NCI-H1092 treated with DMSO at 0.1 percent for 48 hours (cell line): ENCODE results near the gene ECHS1.
"Not testable (repeated sequence)": the region's sequence is repeated elsewhere in the genome, so short reads cannot be mapped to it uniquely, and the experiment has no call there.

Experiments used
- DNase-seq: peaks from one replicate; lab custom pipeline; 2025; lab: John Stamatoyannopoulos, UW

Gene ECHS1

DNA sequence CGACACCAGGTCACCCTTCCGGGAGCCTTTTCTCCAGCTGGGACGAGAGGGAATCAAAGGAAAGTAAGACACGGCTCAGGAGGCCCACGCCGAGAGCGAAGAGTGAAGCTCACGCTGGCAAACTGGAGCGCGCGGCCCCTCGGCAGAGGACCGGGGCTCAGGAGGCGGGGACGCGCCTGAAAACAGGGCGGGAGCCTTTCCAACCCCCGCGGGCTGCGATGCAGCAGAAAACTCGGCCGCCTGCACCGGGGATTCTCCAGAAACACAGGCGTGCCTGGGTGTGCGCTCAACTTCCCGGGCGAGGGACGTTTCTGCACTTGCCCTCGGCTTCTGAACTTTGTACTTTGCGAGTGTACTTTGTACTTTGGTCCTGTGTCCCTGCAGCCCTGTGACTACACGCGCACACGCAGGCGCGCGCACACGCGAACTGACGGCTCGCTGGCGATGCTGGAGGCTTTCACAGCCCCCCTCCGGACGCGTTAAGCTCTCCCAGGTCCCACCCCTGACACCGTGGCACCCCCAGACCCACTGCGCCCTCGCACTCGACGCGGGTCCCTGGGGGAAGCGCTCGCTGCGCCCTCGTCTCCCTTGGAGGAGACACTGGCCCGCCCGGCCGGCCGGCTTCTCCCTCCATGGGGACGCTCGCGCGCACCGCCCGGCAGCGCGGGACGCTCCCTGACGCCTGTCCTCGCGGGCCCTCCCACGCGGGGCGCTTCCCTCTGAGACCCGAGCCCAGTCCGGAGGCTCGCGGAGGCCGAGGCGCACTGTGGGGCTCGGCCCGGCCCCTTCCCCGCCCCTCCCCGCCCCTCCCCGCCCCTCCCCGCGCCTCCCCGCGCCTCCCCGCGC lies 5.3 kb upstream of the ECHS1 start:
- DNase-seq = peak; percentile 14

DNA sequence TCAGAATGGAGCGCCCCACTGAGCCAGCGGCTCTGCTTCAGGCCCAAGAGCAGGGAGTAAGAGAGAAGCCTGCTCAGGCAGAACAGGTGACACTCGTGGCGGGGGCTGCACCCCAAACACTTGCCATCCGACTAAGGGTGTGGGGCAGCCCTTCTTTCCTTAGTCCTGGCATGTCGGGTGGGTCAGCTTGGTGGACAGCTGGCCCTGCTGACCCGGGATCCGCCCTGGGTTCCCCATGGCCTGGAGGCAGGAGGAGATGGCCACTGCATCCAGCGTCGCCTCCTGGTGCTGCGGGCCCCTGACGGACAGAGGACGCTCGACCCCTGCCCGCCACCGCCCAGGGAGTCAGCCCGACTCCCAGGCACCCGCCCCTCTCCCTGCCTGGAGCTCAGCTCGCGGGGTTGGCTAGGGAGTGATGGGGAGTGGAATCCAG lies 4.7 kb upstream of the ECHS1 start:
- no peak for DNase-seq

DNA sequence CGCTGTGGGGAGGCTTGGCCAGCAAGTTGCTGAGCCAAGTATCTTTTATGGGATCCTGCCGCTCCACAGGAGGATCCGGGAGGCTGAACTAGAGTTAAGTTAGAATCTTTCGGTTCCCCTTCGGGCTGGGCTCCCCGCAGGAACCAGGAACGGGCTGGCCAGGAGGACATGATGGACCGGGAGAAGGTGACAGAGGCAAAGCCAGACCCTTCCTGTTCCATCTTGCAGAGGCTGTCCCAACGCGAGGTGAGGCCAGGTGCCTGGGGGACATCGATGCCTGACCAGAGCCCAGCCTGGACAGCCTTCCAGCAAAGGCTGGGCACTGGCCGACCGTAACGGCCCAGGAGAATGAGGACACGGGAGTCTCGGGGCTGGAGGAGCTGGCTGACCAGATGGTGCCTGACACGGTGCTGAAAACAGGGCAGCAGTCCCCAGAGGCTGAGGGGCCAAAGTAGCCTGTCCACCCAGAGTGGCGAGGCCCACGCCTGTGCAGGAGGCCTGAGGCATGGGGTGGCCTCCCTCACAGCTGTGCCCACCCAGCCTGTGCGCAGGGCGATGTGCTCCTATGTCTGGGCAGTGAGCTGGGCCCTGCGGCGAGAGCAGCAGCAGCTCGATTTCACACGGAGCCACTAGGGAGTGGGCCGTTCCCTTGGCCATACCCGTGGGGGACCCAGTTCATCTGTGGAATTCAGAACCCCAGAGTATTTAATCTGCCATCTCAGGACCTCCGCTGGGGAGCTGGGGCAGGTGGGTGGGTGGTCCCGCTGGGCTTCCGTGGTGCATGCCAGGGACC lies 4.1 kb upstream of the ECHS1 start:
- no peak for DNase-seq

DNA sequence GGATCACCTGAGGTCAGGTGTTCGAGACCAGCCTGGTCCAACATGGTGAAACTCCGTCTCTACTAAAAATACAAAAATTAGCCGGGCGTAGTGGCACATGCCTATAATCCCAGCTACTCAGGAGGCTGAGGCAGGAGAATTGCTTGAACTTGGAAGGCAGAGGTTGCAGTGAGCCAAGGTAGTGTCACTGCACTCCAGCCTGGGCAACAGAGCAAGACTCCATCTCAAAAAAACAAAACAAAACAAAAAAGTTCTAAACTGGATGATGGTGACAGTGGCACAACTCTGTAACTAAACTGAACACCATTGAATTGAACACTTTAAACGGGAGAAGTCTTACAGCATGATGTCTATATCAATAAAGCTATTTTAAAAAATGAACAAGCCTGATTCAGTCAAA lies 3.0 kb upstream of the ECHS1 start:
- not testable (repeated sequence) for DNase-seq

DNA sequence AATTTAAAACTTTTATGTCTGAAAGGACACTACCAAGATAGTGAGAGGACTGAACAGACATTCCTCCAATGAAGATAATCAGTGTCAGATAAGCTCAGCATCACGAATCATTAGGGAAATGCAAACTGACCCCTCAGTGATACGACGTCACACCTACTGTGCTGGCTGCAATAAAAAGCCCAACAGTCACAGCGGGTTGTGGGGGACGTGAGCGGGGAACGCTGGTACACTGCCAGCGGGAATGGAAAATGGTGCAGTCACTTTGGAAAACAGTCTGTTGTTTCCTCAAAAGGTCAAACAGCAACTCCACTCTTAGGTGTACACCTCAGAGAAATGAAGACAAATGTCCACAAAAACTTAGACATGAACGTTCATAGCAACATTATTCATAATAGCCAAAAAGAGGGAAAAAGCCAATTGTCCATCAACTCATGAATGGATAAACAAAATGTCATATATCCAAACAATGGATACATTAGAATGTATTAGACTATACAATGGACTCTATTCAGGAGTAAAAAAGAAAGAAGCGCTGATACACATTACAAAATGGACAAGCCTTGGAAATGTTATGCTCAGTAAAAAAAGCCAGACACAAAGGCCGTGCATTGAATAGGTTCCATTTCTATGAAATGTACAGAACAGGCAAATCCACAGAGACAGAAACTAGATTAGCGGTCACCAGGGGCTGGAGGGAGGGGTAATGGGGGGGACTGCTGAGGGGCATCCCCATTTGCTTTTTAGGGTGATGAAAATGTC lies 2.4 kb upstream of the ECHS1 start:
- DNase-seq = no peak

DNA sequence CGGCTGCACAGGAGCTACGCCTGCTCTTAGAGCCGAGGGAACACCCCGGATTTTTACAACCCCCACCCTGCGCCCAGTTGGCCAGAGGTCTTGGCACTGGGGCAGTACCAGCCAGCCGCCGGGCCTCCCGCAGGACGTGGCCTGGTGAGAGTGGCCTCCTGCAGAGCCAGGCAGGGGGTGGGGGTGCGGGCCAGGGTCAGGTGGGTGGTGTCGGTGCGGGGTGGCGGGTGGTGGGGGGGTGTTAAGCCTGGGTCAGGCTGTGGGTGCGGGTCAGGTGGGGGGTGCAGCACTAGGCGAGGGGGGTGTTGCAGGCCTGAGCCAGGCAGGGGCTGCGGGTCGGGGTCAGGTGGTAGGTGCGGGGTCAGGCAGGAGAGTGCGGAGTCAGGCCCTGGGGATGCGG lies 647 bp downstream of the ECHS1 start:
- DNase-seq = no peak

DNA sequence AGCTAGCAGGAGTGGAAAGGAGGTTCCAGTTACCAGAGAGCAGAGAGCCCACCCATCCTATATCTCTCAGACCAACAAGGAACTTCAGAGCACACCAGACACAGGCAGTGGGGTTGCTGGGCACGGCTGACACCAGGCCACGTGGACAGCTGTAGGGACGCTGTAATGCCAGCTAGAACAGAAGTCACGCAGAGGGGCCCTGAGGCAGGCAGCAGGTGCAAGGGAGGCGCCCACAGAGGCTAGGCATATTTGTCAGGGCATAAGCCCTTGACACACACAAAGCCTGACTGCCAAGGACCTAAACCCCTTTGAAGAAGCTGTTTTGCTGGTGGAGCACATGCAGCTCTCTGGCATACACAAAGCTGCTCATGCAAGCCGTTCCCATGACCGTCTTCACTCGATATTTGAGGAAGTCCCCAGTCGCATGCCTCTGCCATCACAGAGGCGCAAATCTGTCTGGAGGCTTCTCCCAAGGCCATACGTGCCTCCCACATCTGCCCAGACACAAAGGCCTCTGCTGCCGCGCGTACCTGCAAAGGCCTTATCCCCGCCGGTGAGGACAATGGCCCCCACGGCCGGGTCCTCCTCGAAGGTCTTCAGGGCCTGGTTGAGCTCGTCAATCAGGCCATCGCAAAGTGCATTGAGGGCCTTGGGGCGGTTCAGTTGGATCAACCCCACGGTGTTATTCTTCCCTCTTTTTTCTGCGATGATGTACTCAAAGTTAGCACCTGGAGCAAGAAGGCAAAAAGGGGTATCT lies 2.9 kb downstream of the ECHS1 start:
- no peak for DNase-seq

DNA sequence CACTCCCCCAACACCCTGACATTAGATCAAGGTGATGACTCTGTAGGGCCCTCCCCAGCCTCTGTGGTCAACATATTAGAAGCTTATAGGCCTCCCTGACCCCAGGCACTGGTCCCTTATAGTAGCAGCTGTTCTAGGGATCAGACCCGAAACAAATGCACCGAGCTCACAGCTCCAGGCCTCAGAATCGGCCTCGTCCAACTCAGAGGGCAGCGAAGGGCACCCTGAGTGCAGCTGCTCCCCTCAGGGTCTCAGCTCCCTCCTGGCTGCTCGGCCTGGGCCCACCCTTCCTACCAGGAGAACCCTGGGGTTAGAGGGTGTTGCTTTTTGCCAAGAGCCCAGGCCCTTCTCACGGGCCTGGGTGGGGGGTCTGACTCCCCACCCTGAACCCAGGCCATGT lies 5.0 kb downstream of the ECHS1 start:
- DNase-seq = no peak

DNA sequence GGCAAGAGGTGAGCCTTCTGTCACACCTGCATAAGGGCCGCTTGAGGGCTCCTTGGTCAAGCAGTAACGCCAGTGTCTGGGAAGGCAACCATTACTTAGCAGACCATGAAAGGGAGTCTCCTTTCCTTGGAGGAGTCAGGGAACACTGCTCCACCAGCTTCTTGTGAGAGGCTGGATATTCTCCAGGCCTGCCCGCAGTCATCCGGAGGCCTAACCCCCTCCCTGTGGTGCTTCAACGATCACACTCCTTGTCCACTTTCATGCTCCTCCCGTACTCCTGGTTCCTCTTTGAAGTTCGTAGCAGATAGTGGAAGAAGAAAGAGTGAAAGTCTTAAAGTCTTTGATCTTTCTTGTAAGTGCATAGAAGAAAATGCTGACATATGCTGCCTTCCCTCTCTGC lies 5.7 kb downstream of the ECHS1 start:
- not testable (repeated sequence) for DNase-seq

DNA sequence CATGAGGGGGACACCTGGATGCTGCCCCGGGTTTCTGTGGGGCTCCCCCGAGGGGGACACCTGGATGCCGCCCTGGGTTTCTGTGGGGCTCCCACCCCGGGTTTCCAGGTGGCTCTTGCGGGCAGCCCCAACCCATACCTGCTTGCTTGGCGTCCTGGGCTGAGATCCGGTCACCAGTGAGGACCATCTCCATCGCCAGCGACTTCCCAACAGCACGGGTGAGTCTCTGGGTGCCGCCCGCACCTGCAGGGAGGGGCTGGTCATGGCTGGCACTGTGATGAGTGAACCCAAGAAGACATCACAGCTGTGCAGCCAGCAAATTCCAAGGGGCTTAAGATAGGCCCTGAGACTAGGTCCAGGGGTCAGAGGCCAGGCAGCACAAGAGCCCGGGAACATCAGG lies 6.4 kb downstream of the ECHS1 start:
- no peak for DNase-seq

DNA sequence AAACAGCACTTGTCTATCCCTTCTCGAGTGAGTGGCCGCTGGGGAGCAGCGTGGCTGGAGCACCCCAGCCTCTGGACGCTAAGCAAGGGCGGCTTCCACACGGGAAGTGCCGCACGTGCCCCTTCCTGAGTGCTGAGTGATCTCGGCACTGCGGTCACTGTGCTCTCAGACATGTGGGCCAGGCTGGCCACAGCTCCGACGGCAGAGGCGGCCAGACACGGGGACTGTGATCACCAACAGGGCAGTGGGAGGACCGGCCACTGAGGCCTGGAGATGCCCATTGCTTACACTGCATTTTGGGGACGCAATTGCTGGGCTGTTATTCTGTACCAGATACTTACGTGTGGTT lies 7.0 kb downstream of the ECHS1 start:
- DNase-seq = no peak

DNA sequence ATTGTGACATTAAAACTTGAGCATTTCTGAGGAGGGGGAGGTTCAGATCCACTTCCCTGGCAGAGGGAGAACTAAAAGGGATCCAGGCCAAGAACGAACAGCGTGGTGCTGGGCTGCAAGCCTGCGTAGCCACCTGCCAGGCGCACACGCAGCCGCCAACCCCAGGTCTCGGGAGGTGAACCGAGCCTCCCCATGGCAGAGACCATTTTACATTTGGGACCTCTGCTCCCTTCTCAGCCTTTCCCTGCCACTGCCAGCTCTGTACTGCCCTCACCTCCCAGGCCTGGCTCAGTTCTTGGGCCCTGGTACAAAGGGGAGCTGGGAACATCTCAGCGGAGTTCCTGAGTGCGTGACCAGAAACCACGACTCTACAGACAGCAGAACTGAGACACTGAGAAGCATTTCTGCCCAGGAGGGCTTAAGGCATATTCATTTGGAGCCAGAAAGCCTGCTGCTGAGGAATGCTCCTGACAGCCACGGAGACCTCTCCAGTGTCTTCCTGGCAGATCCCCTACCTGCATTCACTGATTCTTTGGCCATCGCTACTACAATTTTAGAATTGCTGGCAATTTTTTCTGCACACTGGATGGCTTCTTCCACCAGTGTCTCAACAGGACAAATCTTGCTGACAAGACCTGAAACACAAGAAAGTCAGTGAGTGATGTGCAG lies 7.6 kb downstream of the ECHS1 start:
- peak; percentile 71 for DNase-seq

DNA sequence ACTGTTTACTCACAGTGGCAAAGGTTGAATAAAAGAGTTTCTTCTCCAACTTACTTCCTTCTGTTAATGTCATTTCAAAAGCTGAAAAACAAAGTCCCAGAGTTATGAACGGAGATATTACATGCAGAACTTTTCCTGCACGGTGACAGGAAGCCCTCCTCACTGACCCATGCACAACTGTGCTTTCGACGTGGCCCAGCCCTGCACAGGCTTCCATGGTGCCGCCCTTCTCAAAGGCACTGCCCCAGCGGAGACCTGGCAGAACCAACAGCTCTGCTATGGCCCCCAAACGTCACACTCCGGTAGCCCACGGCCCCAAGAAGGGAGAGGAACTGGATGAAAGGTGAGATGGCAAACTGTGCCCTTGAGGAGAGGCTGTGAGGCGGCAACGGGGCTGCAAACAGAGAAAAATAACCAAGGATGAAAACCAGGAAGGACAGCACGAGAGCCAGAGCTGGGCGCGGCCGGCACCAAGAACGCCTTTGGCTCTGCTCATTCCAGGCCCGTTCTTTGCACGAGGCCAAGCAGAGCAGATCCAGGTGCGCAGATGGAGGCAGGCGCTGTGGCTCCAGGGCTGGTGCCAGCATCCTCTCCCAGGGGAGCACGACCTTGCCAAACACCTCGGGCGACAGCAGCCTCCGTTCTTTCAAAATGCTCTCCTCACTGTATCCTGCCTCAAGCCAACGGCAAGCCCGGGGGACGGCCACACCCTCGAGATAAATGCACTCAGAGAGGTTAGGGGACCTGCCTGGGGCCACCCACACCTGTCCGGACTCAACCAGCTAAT lies 8.3 kb downstream of the ECHS1 start:
- DNase-seq = peak; percentile 71

DNA sequence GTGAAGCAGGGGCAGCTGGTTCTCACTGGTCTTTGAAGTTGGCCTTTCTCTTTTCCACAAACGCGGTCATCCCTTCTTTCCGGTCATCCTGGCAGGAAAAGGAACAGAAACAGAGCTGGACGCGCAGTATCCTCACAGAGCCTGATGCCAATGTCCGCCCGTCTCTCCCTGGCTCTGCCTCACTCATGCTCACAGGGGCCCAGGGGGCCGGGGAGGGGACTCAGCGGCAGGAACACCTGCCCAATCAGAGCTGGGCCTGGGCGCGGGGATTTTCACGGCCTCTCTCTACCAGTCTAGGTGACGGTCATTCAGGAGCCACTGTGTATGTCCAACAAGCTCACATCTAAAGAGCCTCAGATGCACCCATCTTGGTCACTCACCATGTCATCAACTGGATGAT lies 10.3 kb downstream of the ECHS1 start:
- no peak for DNase-seq

DNA sequence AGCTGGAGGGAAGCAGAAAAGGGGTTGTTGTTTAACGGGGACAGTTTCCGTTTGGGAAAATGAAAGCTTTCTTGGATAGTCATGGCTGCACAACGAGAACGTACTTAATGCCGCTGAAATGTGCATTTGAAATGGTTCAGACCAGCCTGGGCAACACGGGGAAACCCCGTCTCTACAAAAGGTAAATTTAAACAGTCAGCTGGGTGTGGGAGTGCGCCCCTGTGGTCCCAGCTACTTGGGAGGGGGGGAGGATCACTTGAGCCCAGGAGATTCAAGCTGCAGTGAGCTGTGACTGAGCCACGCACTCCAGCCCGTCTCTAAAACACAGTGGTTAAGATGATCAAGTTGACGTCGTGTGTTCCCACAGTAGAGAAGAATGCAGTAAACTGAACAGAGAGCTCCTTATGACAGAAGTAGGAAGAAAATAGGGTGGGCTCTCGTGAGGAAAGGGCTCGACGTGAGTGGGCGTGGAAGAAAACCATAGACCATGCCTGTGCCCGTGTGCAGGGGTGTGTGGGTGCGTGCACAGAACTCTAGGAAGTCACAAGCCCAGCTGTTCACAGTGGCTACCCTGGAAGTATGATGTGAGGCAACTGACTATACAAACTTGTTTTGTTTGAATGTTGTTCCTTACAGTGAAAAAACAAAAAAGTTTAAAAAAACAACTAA lies 11.2 kb downstream of the ECHS1 start:
- DNase-seq = no peak

DNA sequence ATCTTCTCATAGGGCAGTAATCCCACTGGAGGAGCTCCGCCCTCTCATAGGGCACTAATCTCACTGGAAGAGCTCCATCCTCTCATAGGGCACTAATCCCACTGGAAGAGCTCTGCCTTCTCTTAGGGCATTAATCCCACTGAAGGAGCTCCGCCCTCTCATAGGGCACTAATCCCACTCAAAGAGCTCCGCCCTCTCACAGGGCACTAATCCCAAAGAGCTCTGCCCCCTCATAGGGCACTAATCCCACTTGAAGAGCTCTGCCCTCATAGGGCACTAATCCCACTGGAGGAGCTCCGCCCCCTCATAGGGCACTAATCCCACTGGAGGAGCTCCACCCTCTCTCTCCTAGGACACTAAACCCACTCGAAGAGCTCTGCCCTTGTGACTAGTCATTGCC lies 11.9 kb downstream of the ECHS1 start:
- DNase-seq = no peak

DNA sequence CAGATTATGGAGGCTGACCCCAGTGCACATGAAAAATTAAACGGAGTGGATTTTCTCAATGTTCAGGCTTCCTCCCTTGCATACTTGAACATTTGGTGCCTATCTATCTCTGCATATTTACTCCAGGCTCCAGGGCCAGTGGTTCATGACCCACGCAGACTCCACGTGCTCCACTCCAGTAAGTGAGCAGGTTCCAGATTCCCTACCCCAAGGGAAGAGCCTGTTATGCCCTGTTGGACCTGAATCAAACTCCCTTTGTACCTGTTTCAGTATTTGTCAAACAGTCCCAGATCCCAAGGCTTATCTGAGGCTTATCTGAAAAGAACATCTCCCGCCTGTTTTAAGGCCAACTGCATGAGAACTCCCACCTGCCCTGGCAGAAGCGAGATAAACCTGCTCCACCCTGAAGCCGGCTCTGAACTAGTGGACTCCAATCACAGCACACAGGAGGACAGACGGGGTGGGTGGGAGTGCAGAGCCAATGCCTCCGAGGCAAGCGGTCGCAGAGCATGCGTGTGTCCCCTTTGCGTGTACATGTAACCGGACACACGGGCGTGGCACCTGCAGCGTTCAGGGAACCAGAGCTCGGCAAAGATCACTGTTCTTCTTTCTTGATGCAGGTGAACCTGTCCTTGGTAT lies 13.1 kb downstream of the ECHS1 start:
- DNase-seq = no peak

DNA sequence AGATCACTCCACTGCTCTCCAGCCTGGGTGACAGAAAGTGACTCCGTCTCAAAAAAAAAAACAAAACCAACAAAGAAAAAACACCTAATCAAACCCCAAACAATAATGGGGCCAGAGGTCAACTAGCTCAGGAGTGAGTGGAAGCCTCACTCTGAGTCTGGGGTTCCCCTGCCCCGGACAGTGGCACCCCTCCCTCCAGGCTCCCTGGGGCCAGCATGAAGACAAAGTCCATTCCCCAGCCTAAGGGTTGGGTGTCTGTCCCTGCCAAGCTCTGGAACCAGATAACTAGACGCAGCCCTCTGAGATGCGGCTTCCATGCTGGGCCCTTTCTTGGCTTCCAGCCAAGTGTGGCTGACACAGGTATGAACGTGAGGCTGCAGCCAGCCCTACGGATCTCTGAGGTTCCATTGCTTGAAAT lies 13.6 kb downstream of the ECHS1 start:
- peak; percentile 29 for DNase-seq

DNA sequence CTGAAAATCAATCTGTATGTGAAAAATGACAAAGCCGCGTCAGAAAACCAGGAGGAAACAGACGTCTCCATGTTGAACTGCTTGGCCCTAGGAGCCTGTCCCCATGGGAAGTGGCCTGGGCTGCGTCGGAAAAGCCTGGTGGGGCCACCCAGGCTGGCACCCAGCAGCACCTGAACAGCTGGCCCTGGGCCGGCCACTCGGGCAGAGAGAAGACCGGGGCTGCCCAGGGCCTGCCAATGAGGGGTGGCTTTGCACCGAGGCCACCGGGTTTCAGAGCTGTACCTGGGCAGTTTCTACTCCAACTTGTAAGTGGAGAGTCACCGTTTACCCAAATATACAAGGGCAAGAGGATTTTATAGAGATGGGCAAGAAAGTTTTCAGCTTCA lies 14.2 kb downstream of the ECHS1 start:
- DNase-seq = no peak
